MCF 10A (cell line): ENCODE results near the gene SPATS2. TPM values are rescaled to one million over a fixed set of nuclear protein-coding genes. Genes with fewer than 3 reads are reported as not detected.

Source experiments
- BruUV-seq: library from RNA; stranded (reverse); fragments of 400-500 nt; replicated peaks from 2 replicates; lab custom pipeline; 2021; lab: Mats Ljungman, UMichigan
- CTCF ChIA-PET: fragments of 300-600 bp; sonication (Branson Sonifier 250); formaldehyde crosslinking; extraction: SDS; loops from one replicate; lab custom pipeline; 2021; ENCODE audit warnings: antibody characterized with exemption, inconsistent platforms; lab: Yijun Ruan, JAX
- POLR2A ChIA-PET: fragments of 300-600, 350-650 bp; sonication (Branson Sonifier 250); formaldehyde crosslinking; extraction: SDS; loops from one replicate; lab custom pipeline; 2020; ENCODE audit warnings: antibody characterized with exemption, inconsistent platforms; lab: Yijun Ruan, JAX
- DNase-seq: peaks from one replicate; pipeline ENCODE4 v3.0.0-alpha.2; 2018; ENCODE audit not compliant: unreplicated experiment
- H3K27ac Mint-ChIP-seq: one replicate; pipeline ENCODE4 v1.8.0; 2022; ENCODE audit warnings: mild to moderate bottlenecking, low read depth, mixed read lengths; ENCODE audit not compliant: unreplicated experiment
- H3K27me3 Mint-ChIP-seq: one replicate; pipeline ENCODE4 v1.8.0; 2022; ENCODE audit warnings: mixed read lengths; ENCODE audit not compliant: insufficient read depth, unreplicated experiment
- H3K36me3 Mint-ChIP-seq: one replicate; pipeline ENCODE4 v1.8.0; 2022; ENCODE audit warnings: mild to moderate bottlenecking, moderate library complexity, mixed read lengths; ENCODE audit not compliant: insufficient read depth, unreplicated experiment
- H3K4me1 Mint-ChIP-seq: one replicate; pipeline ENCODE4 v1.8.0; 2022; ENCODE audit warnings: mixed read lengths; ENCODE audit not compliant: insufficient read depth, unreplicated experiment
- H3K4me3 Mint-ChIP-seq: one replicate; pipeline ENCODE4 v1.8.0; 2022; ENCODE audit warnings: mild to moderate bottlenecking, moderate library complexity, mixed read lengths; ENCODE audit not compliant: unreplicated experiment
- H3K9me3 Mint-ChIP-seq: one replicate; pipeline ENCODE4 v1.8.0; 2022; ENCODE audit warnings: mixed read lengths; ENCODE audit not compliant: unreplicated experiment
- intact Hi-C: fragments of 100-400 bp; cut with micrococcal nuclease; formaldehyde crosslinking; loops from 2 replicates; pipeline ENCODE4 v1.14.1; 2022
- total RNA-seq: library from RNA; stranded (reverse); gene quantifications from 2 replicates; pipeline ENCODE4 v1.2.3, GENCODE V29; 2022
- TF ChIP-seq, protein P1 (sequence below): fragments of 200-600 bp; IDR thresholded peaks from one replicate; pipeline ENCODE4 v1.8.0; 2022; ENCODE audit warnings: antibody characterized with exemption, mild to moderate bottlenecking; ENCODE audit not compliant: unreplicated experiment

Gene SPATS2
- total RNA-seq, 1 experiment from 2014 or later, result 26.0 TPM

DNA sequence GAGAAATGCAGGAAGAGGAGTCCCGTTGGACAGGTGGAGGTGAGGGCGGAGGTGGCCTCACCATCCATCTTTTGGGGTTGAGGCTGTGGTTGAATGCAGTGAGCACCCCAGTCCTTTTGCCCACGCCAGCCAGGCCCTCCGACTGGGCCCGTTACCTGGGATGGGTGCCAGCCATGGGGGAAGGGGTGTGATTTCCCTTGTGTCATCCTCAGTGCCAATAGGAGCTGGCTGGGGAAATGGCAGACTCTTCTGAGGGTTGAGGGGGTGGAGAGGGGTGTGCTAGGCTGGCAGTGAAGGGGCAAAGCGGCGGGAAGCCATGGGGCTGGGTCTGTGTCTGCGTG, 181.2 kb downstream of the SPATS2 start:
- no peak for DNase-seq
- intact Hi-C loops, result no loop called here
- H3K27me3 Mint-ChIP-seq, result peaks cover 13% of the 10 kb centered on the region
- no TSS peak for BruUV-seq
- no peaks in the 10 kb centered on the region for H3K36me3 Mint-ChIP-seq
- ChIA-PET CTCF (interaction anchor here (0.5 to 1.4 kb wide), 4 partner anchors 32 to 1032 kb away, joined by 3 to 5 read pairs (median 3); no protein-coding TSS in a partner anchor), POLR2A (no interaction called here)
- H3K4me3 Mint-ChIP-seq, result no peak overlapping the region
- H3K4me1 Mint-ChIP-seq, result peaks cover 13% of the 10 kb centered on the region
- H3K9me3 Mint-ChIP-seq, result no peaks in the 10 kb centered on the region
- TF ChIP-seq, protein P1, sequence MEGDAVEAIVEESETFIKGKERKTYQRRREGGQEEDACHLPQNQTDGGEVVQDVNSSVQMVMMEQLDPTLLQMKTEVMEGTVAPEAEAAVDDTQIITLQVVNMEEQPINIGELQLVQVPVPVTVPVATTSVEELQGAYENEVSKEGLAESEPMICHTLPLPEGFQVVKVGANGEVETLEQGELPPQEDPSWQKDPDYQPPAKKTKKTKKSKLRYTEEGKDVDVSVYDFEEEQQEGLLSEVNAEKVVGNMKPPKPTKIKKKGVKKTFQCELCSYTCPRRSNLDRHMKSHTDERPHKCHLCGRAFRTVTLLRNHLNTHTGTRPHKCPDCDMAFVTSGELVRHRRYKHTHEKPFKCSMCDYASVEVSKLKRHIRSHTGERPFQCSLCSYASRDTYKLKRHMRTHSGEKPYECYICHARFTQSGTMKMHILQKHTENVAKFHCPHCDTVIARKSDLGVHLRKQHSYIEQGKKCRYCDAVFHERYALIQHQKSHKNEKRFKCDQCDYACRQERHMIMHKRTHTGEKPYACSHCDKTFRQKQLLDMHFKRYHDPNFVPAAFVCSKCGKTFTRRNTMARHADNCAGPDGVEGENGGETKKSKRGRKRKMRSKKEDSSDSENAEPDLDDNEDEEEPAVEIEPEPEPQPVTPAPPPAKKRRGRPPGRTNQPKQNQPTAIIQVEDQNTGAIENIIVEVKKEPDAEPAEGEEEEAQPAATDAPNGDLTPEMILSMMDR, result no peak
- no peak overlapping the region for H3K27ac Mint-ChIP-seq

DNA sequence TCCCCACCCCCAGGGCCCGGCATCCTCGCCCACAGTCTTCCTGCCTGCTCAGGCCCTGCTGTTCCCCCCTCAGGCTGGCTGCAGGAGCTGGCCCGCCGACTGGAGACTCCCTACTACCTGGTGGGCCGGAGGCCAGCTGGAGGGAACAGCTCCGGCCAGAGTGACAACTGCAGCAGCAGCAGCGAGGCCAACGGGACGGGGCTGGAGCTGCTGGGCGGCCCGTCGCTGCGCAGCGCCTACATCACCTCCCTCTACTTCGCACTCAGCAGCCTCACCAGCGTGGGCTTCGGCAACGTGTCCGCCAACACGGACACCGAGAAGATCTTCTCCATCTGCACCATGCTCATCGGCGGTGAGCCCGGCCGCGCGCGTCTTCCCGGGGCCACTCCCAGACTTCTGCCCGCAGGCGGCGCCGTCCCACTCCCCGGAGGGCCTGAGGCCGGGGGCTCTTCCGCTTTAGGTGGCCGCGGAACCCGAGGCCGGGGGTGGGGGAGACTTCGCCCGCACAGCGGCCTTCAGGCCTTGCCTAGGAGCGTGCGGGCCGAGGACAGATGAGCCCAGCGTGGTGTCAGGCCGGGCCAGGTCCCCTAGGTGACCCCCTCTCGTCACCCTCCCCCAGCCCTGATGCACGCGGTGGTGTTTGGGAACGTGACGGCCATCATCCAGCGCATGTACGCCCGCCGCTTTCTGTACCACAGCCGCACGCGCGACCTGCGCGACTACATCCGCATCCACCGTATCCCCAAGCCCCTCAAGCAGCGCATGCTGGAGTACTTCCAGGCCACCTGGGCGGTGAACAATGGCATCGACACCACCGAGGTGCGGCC, 181.8 kb downstream of the SPATS2 start:
- CTCF ChIA-PET, result interaction anchor here (0.5 to 1.4 kb wide), 4 partner anchors 31 to 251 kb away, joined by 3 to 5 read pairs (median 3); no protein-coding TSS in a partner anchor

DNA sequence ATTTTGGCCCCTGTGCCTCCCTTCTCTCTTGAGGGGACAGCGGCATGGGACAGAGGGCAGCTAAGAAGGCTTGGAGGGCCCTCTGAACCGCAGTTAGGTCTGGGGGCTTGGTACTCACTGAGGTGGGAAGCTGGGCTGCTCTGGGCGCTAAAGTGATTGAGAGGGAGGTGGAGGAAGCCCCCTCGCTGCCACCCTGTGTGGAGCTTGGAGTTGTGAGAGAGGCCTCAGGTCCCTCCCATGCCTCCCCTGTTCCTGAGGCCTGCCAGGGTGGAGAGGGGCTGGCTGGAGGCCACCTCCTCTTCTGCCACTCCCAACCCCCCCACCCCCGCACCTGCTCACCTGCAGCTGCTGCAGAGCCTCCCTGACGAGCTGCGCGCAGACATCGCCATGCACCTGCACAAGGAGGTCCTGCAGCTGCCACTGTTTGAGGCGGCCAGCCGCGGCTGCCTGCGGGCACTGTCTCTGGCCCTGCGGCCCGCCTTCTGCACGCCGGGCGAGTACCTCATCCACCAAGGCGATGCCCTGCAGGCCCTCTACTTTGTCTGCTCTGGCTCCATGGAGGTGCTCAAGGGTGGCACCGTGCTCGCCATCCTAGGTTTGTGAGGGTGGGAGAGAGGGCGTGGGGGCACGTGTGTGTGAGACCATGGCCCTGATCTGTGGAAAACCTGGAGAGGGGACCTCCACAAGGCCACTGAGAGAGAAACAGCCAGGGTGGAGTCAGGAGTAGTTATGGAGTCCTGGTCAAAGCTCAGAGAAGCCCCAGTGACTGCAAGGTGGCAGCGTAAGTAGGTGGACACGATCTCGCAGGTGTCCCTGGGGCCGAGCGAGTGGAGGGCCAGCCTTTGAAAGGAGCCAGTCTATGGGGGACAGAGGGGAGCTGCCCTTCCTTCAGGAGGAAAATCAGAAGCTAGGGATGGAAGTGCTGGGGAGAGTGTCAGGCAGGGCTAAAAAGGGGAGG, 182.8 kb downstream of the SPATS2 start:
- intact Hi-C loops, result no loop called here
- Mint-ChIP-seq H3K27me3 (peaks cover 15% of the 10 kb centered on the region), H3K4me1 (peaks cover 13% of the 10 kb centered on the region), H3K9me3 (no peaks in the 10 kb centered on the region), H3K4me3 (no peak overlapping the region), H3K36me3 (no peaks in the 10 kb centered on the region), H3K27ac (no peak overlapping the region)
- BruUV-seq, result no TSS peak
- TF ChIP-seq, protein P1, result no peak
- ChIA-PET CTCF (interaction anchor here (0.6 to 4.8 kb wide), 4 partner anchors 30 to 192 kb away, joined by 3 to 34 read pairs (median 4); no protein-coding TSS in a partner anchor), POLR2A (no interaction called here)
- no peak for DNase-seq

More for the DNA sequence above, 181.8 kb downstream of the SPATS2 start:
- Mint-ChIP-seq H3K36me3 (no peaks in the 10 kb centered on the region), H3K4me1 (peaks cover 13% of the 10 kb centered on the region), H3K4me3 (no peak overlapping the region), H3K27me3 (peaks cover 15% of the 10 kb centered on the region), H3K27ac (no peak overlapping the region), H3K9me3 (no peaks in the 10 kb centered on the region)
- no peak for DNase-seq
- intact Hi-C loops, result no loop called here
- TF ChIP-seq, protein P1, result no peak
- BruUV-seq, result no TSS peak
- POLR2A ChIA-PET, result no interaction called here
